ENCODE measurements around the gene BRCC3. TPM values are rescaled to one million over a fixed set of nuclear protein-coding genes. Genes with fewer than 3 reads are reported as not detected.

Gene BRCC3
- total and polyA plus RNA-seq, 2 donors (not counting 1 experiment from before 2014, with no cell fraction given): 7.3 to 16.9 TPM

- Mint-ChIP-seq H3K9me3 (ENCODE audit: insufficient read depth) (no peaks in the 10 kb centered on the region), H3K27me3 (no peaks in the 10 kb centered on the region), H3K4me1 (peaks cover 8% of the 10 kb centered on the region), H3K4me3 (no peak overlapping the region), H3K27ac (no peak overlapping the region)
- DNase-seq: no peak
- no peak overlapping the region for H3K4me2 ChIP-seq (replicated peaks; ENCODE audit: low read depth, low read length, poor library complexity, severe bottlenecking)
- no peak overlapping the region for H3K4me3 ChIP-seq (ENCODE audit: control extremely low read depth in 1 of 5, extremely low read depth in 1 of 5, insufficient read depth in 1 of 5, low read depth in 2 of 5, low read length in 4 of 5)
- peaks cover 1 to 7% of the 10 kb centered on the region in 2 experiments for H3K36me3 ChIP-seq (replicated peaks in 1 of 2; ENCODE audit: control extremely low read depth in 1 of 2, control insufficient read depth in 1 of 2, extremely low read depth in 1 of 2, insufficient read depth in 2 of 2, low read length in 1 of 2)
- no peak overlapping the region for H3K9ac ChIP-seq (ENCODE audit: low read length)
- POLR2A ChIA-PET: no interaction called here
- no peaks in the 10 kb centered on the region for H3K9me3 ChIP-seq (ENCODE audit: control extremely low read depth in 1 of 3, control insufficient read depth in 2 of 3, insufficient read depth in 1 of 3, low read length in 2 of 3)
- CTCF ChIA-PET: no interaction called here
- no peaks in the 10 kb centered on the region for H4K20me1 ChIP-seq (ENCODE audit: control insufficient read depth, insufficient read depth, low read length, poor library complexity, severe bottlenecking)
- no peak overlapping the region for H2AFZ ChIP-seq (ENCODE audit: insufficient read depth, low read depth, low read length, poor library complexity, severe bottlenecking)
- no CpG with 5 or more reads among the region's 4 CpGs for WGBS (ENCODE audit: insufficient coverage)
- no peak for ATAC-seq (ENCODE audit: low read depth)
- intact Hi-C loops (cut with micrococcal nuclease): no loop called here
- no peak for TF ChIP-seq CTCF (IDR thresholded peaks at IDR 0.05)
- no peak for TF ChIP-seq EZH2 (IDR thresholded peaks at IDR 0.05; ENCODE audit: borderline replicate concordance, insufficient read depth, low read depth, low read length, poor library complexity, severe bottlenecking)
- H3K4me1 ChIP-seq (ENCODE audit: control insufficient read depth in 2 of 2, insufficient read depth in 2 of 2, low read length in 2 of 2): no peaks in the 10 kb centered on the region
- no peak overlapping the region for H3K27ac ChIP-seq (ENCODE audit: low read length in 2 of 2)
- H3K79me2 ChIP-seq (ENCODE audit: control insufficient read depth, insufficient read depth, low read length): no peaks in the 10 kb centered on the region
- no peaks in the 10 kb centered on the region for H3K27me3 ChIP-seq (replicated peaks in 1 of 4; ENCODE audit: control extremely low read depth in 1 of 4, control insufficient read depth in 3 of 4, insufficient read depth in 4 of 4, low read length in 3 of 4)
Measured at GRCh38 chrX:155113097-155113496, 41.8 kb downstream of the BRCC3 start.

- Mint-ChIP-seq H3K4me3 (no peak overlapping the region), H3K27me3 (no peaks in the 10 kb centered on the region), H3K4me1 (peaks cover 8% of the 10 kb centered on the region), H3K27ac (peak overlapping the region; percentile 41), H3K9me3 (ENCODE audit: insufficient read depth) (no peaks in the 10 kb centered on the region)
- no peak overlapping the region for H2AFZ ChIP-seq (ENCODE audit: insufficient read depth, low read depth, low read length, poor library complexity, severe bottlenecking)
- intact Hi-C loops (cut with micrococcal nuclease): no loop called here
- DNase-seq (no peak), ATAC-seq (ENCODE audit: low read depth) (peak; percentile 57)
- H3K79me2 ChIP-seq (ENCODE audit: control insufficient read depth, insufficient read depth, low read length): no peaks in the 10 kb centered on the region
- no peak overlapping the region for H3K27ac ChIP-seq (ENCODE audit: low read length in 2 of 2)
- no peak for TF ChIP-seq EZH2 (IDR thresholded peaks at IDR 0.05; ENCODE audit: borderline replicate concordance, insufficient read depth, low read depth, low read length, poor library complexity, severe bottlenecking)
- TF ChIP-seq CTCF (IDR thresholded peaks at IDR 0.05): no peak
- no peaks in the 10 kb centered on the region for H3K4me1 ChIP-seq (ENCODE audit: control insufficient read depth in 2 of 2, insufficient read depth in 2 of 2, low read length in 2 of 2)
- no peak overlapping the region for H3K9ac ChIP-seq (ENCODE audit: low read length)
- no peaks in the 10 kb centered on the region for H4K20me1 ChIP-seq (ENCODE audit: control insufficient read depth, insufficient read depth, low read length, poor library complexity, severe bottlenecking)
- H3K4me2 ChIP-seq (replicated peaks; ENCODE audit: low read depth, low read length, poor library complexity, severe bottlenecking): no peak overlapping the region
- H3K27me3 ChIP-seq (replicated peaks in 1 of 4; ENCODE audit: control extremely low read depth in 1 of 4, control insufficient read depth in 3 of 4, insufficient read depth in 4 of 4, low read length in 3 of 4): no peaks in the 10 kb centered on the region
- CTCF ChIA-PET: no interaction called here
- POLR2A ChIA-PET: no interaction called here
- no peaks in the 10 kb centered on the region for H3K9me3 ChIP-seq (ENCODE audit: control extremely low read depth in 1 of 3, control insufficient read depth in 2 of 3, insufficient read depth in 1 of 3, low read length in 2 of 3)
- peaks cover 0 to 10% of the 10 kb centered on the region in 2 experiments for H3K36me3 ChIP-seq (replicated peaks in 1 of 2; ENCODE audit: control extremely low read depth in 1 of 2, control insufficient read depth in 1 of 2, extremely low read depth in 1 of 2, insufficient read depth in 2 of 2, low read length in 1 of 2)
- H3K4me3 ChIP-seq (ENCODE audit: control extremely low read depth in 1 of 5, extremely low read depth in 1 of 5, insufficient read depth in 1 of 5, low read depth in 2 of 5, low read length in 4 of 5): no peak overlapping the region
- no CpG with 5 or more reads among the region's 1 CpG for WGBS (ENCODE audit: insufficient coverage)
Measured at GRCh38 chrX:155115174-155115819, 44.0 kb downstream of the BRCC3 start.

Data from B cell (primary cell).